ENCODE data around the gene PCDHA11.

- no peak for TF ChIP-seq CHD1 (IDR thresholded peaks at IDR 0.05; ENCODE audit: low read depth, low read length)
- no peak for TF ChIP-seq TAF1 (IDR thresholded peaks at IDR 0.05; ENCODE audit: borderline replicate concordance, low read depth, low read length)
Measured at GRCh38 chr5:140840978-140841962, 27.5 kb upstream of the PCDHA11 start, which contains the start of gene PCDHA8.

All from GM12878 (cell line).